H9 (cell line): ENCODE results near the gene ETFB. TPM values are rescaled to one million over a fixed set of nuclear protein-coding genes. Genes with fewer than 3 reads are reported as not detected.

ENCODE experiments used
- DNase-seq: peaks from one replicate; pipeline ENCODE4 v3.0.0-alpha.2; 2017
- H2AFZ ChIP-seq: one replicate; pipeline ENCODE4 v1.6.1; 2013; ENCODE audit warnings: mild to moderate bottlenecking, low read length, control low read depth, moderate library complexity
- H2AK5ac ChIP-seq: 2 replicates; pipeline ENCODE4 v1.6.1; 2013; ENCODE audit warnings: low read length, control low read depth, mixed read lengths; ENCODE audit not compliant: insufficient read length
- H2BK120ac ChIP-seq: one replicate; pipeline ENCODE4 v1.6.1; 2013; ENCODE audit warnings: low read depth, mild to moderate bottlenecking, low read length, control low read depth, inconsistent platforms; ENCODE audit not compliant: poor library complexity, severe bottlenecking
- H2BK12ac ChIP-seq: 2 replicates; pipeline ENCODE4 v1.6.1; 2013; ENCODE audit warnings: low read length, control low read depth, mixed read lengths, low read depth; ENCODE audit not compliant: insufficient read length
- H2BK15ac ChIP-seq: 2 replicates; pipeline ENCODE4 v1.6.1; 2013; ENCODE audit warnings: low read depth, low read length, control low read depth
- H2BK20ac ChIP-seq: one replicate; pipeline ENCODE4 v1.6.1; 2013; ENCODE audit warnings: low read depth, mild to moderate bottlenecking, low read length, control low read depth, inconsistent platforms; ENCODE audit not compliant: poor library complexity, severe bottlenecking
- H2BK5ac ChIP-seq: 2 replicates; pipeline ENCODE4 v1.6.1; 2013; ENCODE audit warnings: low read length, control low read depth, mixed read lengths; ENCODE audit not compliant: insufficient read length
- H3K14ac ChIP-seq: 2 replicates; pipeline ENCODE4 v1.6.1; 2013; ENCODE audit warnings: low read length, control low read depth; ENCODE audit not compliant: insufficient read depth
- H3K18ac ChIP-seq: 2 replicates; pipeline ENCODE4 v1.6.1; 2013; ENCODE audit warnings: low read depth, mild to moderate bottlenecking, mixed read lengths, low read length, control low read depth; ENCODE audit not compliant: insufficient read length
- H3K23ac ChIP-seq: 2 replicates; pipeline ENCODE4 v1.6.1; 2013; ENCODE audit warnings: low read length, control low read depth, mixed read lengths, low read depth; ENCODE audit not compliant: insufficient read length
- H3K23me2 ChIP-seq: 2 replicates; pipeline ENCODE4 v1.6.1; 2013; ENCODE audit warnings: low read depth, mild to moderate bottlenecking, mixed read lengths, low read length, control low read depth; ENCODE audit not compliant: insufficient read length, poor library complexity, severe bottlenecking
- H3K27ac ChIP-seq: 2 replicates; pipeline ENCODE4 v1.5.1; 2013; ENCODE audit warnings: low read length, control low read depth, mixed read lengths, low read depth; ENCODE audit not compliant: insufficient read length
- H3K27me3 ChIP-seq: 2 replicates; pipeline ENCODE4 v1.6.1; 2013; ENCODE audit warnings: low read length, control low read depth, inconsistent platforms; ENCODE audit not compliant: insufficient read depth
- H3K4ac ChIP-seq: 2 replicates; pipeline ENCODE4 v1.6.1; 2013; ENCODE audit warnings: low read depth, mild to moderate bottlenecking, control low read depth, inconsistent platforms, low read length, moderate library complexity
- H3K4me1 ChIP-seq: 2 replicates; pipeline ENCODE4 v1.6.1; 2013; ENCODE audit warnings: low read length, control low read depth, inconsistent platforms; ENCODE audit not compliant: insufficient read depth
- H3K4me2 ChIP-seq: 2 replicates; pipeline ENCODE4 v1.6.1; 2013; ENCODE audit warnings: low read length, control low read depth, mixed read lengths; ENCODE audit not compliant: insufficient read length, insufficient read depth
- H3K56ac ChIP-seq: 2 replicates; pipeline ENCODE4 v1.6.1; 2013; ENCODE audit warnings: low read depth, mild to moderate bottlenecking, mixed read lengths, low read length, control low read depth; ENCODE audit not compliant: insufficient read length
- H3K79me1 ChIP-seq: 2 replicates; pipeline ENCODE4 v1.6.1; 2013; ENCODE audit warnings: low read depth, mild to moderate bottlenecking, moderate library complexity, low read length, control low read depth, inconsistent platforms; ENCODE audit not compliant: insufficient read depth, poor library complexity, severe bottlenecking
- H3K79me2 ChIP-seq: 2 replicates; pipeline ENCODE4 v1.6.1; 2013; ENCODE audit warnings: low read length, control low read depth, inconsistent platforms; ENCODE audit not compliant: insufficient read depth
- H3K9ac ChIP-seq: 2 replicates; pipeline ENCODE4 v1.6.1; 2013; ENCODE audit warnings: low read length, control low read depth, mixed read lengths; ENCODE audit not compliant: insufficient read length; ENCODE audit errors: extremely low read depth
- H3K9me3 ChIP-seq: one replicate; pipeline ENCODE4 v1.6.1; 2013; ENCODE audit warnings: low read depth, low read length, inconsistent platforms; ENCODE audit not compliant: control insufficient read depth
- H3T11ph ChIP-seq: one replicate; pipeline ENCODE4 v1.6.1; 2013; ENCODE audit warnings: mild to moderate bottlenecking, low read length, control low read depth, inconsistent platforms
- H4K20me1 ChIP-seq: one replicate; pipeline ENCODE4 v1.6.1; 2013; ENCODE audit not compliant: control insufficient read depth, insufficient read length, insufficient read depth
- H4K5ac ChIP-seq: 2 replicates; pipeline ENCODE4 v1.6.1; 2013; ENCODE audit warnings: low read depth, mild to moderate bottlenecking, mixed read lengths, low read length, control low read depth; ENCODE audit not compliant: insufficient read length
- H4K8ac ChIP-seq: replicated peaks from 2 replicates; pipeline ENCODE4 v1.6.1; 2013; ENCODE audit warnings: low read length, control low read depth, mixed read lengths, low read depth; ENCODE audit not compliant: insufficient read length
- H4K91ac ChIP-seq: 2 replicates; pipeline ENCODE4 v1.6.1; 2013; ENCODE audit warnings: low read depth, mild to moderate bottlenecking, moderate library complexity, mixed read lengths, low read length, control low read depth; ENCODE audit not compliant: insufficient read length
- H3K27ac Mint-ChIP-seq, 3 experiments: 2 replicates in 2 of 3; 3 replicates in 1 of 3; pipeline ENCODE4 v1.8.0; 2020 to 2021; ENCODE audit warnings: mixed read lengths in 3 of 3, mild to moderate bottlenecking in 1 of 3, moderate library complexity in 1 of 3
- H3K27me3 Mint-ChIP-seq: 2 replicates; pipeline ENCODE4 v1.8.0; 2021; ENCODE audit warnings: low read depth, mild to moderate bottlenecking, moderate library complexity, mixed read lengths
- H3K36me3 Mint-ChIP-seq, 3 experiments: 2 replicates in 2 of 3; 3 replicates in 1 of 3; pipeline ENCODE4 v1.8.0; 2020 to 2021; ENCODE audit warnings: low read depth in 3 of 3, mixed read lengths in 3 of 3; ENCODE audit not compliant: insufficient read depth in 1 of 3
- H3K4me1 Mint-ChIP-seq, 2 experiments: 2 replicates each; pipeline ENCODE4 v1.8.0; 2020; ENCODE audit warnings: mixed read lengths in 2 of 2
- H3K4me3 Mint-ChIP-seq, 2 experiments: 2 replicates in 1 of 2; 3 replicates in 1 of 2; pipeline ENCODE4 v1.8.0; 2020 to 2021; ENCODE audit warnings: mild to moderate bottlenecking in 2 of 2, mixed read lengths in 2 of 2, moderate library complexity in 1 of 2
- H3K9me3 Mint-ChIP-seq, 2 experiments: 2 replicates in 1 of 2; 3 replicates in 1 of 2; pipeline ENCODE4 v1.8.0; 2020; ENCODE audit warnings: mild to moderate bottlenecking in 2 of 2, mixed read lengths in 2 of 2, moderate library complexity in 1 of 2
- WGBS: extraction: QIAGEN DNeasy Blood & Tissue Kit; methylation state at CpG from one replicate; pipeline ENCODE4 v1.1.7; 2013; ENCODE audit warnings: missing lambda C conversion rate, low lambda C conversion rate, mixed read lengths; ENCODE audit not compliant: insufficient read length; ENCODE audit errors: extremely low coverage; 5-methylcytosine and 5-hydroxymethylcytosine counted together
- total RNA-seq: library from RNA; stranded (reverse); gene quantifications from 2 replicates; pipeline ENCODE4 v1.2.1, GENCODE V29; 2021
- TF ChIP-seq, protein P1 (sequence below): fragments of 200-600 bp; sonication (generic); conservative IDR thresholded peaks from 3 replicates; pipeline ENCODE4 v1.8.0; 2021; ENCODE audit warnings: antibody characterized with exemption, mild to moderate bottlenecking

Gene ETFB
- total RNA-seq, 1 experiment from 2014 or later = 49.4 TPM

GRCh38 chr19:51351266-51351990 lies 14.8 kb downstream of the ETFB start:
- Histone ChIP-seq H4K20me1 (no peaks in the 10 kb centered on the region), H3K9ac (no peak overlapping the region), H2BK12ac (no peak overlapping the region), H3K79me1 (no peaks in the 10 kb centered on the region), H4K5ac (no peak overlapping the region), H3K9me3 (no peaks in the 10 kb centered on the region), H2AFZ (no peak overlapping the region), H4K8ac (no peak overlapping the region), H3K23ac (no peak overlapping the region), H3K23me2 (no peaks in the 10 kb centered on the region), H2AK5ac (no peak overlapping the region), H3K79me2 (no peaks in the 10 kb centered on the region), H3K56ac (no peak overlapping the region), H3K4ac (no peak overlapping the region), H3K14ac (no peak overlapping the region), H2BK5ac (no peak overlapping the region), H3K4me1 (no peaks in the 10 kb centered on the region), H3T11ph (no peak overlapping the region), H3K27ac (no peak overlapping the region), H3K27me3 (no peaks in the 10 kb centered on the region), H2BK20ac (no peak overlapping the region), H2BK15ac (no peak overlapping the region), H3K4me2 (no peak overlapping the region), H3K18ac (no peak overlapping the region), H4K91ac (no peak overlapping the region), H2BK120ac (no peak overlapping the region)
- H3K9me3 Mint-ChIP-seq = no peaks in the 10 kb centered on the region
- H3K27ac Mint-ChIP-seq = peak overlapping the region in 1 of 3 experiments; percentile 19; a peak in 1 of 7 replicates
- TF ChIP-seq, protein P1, sequence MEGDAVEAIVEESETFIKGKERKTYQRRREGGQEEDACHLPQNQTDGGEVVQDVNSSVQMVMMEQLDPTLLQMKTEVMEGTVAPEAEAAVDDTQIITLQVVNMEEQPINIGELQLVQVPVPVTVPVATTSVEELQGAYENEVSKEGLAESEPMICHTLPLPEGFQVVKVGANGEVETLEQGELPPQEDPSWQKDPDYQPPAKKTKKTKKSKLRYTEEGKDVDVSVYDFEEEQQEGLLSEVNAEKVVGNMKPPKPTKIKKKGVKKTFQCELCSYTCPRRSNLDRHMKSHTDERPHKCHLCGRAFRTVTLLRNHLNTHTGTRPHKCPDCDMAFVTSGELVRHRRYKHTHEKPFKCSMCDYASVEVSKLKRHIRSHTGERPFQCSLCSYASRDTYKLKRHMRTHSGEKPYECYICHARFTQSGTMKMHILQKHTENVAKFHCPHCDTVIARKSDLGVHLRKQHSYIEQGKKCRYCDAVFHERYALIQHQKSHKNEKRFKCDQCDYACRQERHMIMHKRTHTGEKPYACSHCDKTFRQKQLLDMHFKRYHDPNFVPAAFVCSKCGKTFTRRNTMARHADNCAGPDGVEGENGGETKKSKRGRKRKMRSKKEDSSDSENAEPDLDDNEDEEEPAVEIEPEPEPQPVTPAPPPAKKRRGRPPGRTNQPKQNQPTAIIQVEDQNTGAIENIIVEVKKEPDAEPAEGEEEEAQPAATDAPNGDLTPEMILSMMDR = no peak
- H3K4me3 Mint-ChIP-seq = no peak overlapping the region
- H3K36me3 Mint-ChIP-seq = peaks cover 4 to 22% (median 7%) of the 10 kb centered on the region in 3 experiments; a peak in 6 of 7 replicates
- H3K4me1 Mint-ChIP-seq = peaks cover 13 to 18% of the 10 kb centered on the region in 2 experiments
- no peaks in the 10 kb centered on the region for H3K27me3 Mint-ChIP-seq
- no peak for DNase-seq
- no CpG with 5 or more reads among the region's 11 CpGs for WGBS
